H1 (cell line): Measurements from ENCODE around the gene FHIP2A. TPM values are rescaled to one million over a fixed set of nuclear protein-coding genes. Genes with fewer than 3 reads are reported as not detected.

Experiments
- CTCF ChIA-PET: fragments of 300-600 bp; sonication (Branson Sonifier 250); formaldehyde crosslinking; loops from one replicate; lab custom pipeline; 2021; ENCODE audit not compliant: partially characterized antibody; lab: Charles Lee
- POLR2A ChIA-PET: fragments of 300-600 bp; sonication (Branson Sonifier 250); formaldehyde crosslinking; loops from one replicate; lab custom pipeline; 2021; ENCODE audit warnings: inconsistent platforms; ENCODE audit not compliant: partially characterized antibody; lab: Charles Lee
- DNase-seq, 2 experiments: peaks; one replicate each; pipeline versions ENCODE4 v3.0.0 to v3.0.0-alpha.2; 2010 to 2022; ENCODE audit warnings: low spot score in 2 of 2, low read depth in 1 of 2, mixed read lengths in 1 of 2
- FAIRE-seq: peaks from 2 replicates; lab custom pipeline; 2011; peaks lifted over from hg19 to GRCh38; lab: Jason Lieb, UNC
- H2AFZ ChIP-seq: 2 replicates; pipeline ENCODE4 v1.8.1; 2012; ENCODE audit warnings: low read length, inconsistent platforms
- H2AK5ac ChIP-seq: 2 replicates; pipeline ENCODE4 v1.6.1; 2013; ENCODE audit warnings: low read depth, low read length
- H2BK120ac ChIP-seq: replicated peaks from 2 replicates; pipeline ENCODE3; 2013; ENCODE audit warnings: low read depth, low read length, inconsistent platforms
- H2BK12ac ChIP-seq: 2 replicates; pipeline ENCODE4 v1.6.1; 2013; ENCODE audit warnings: low read depth, low read length
- H2BK15ac ChIP-seq: 2 replicates; pipeline ENCODE4 v1.6.1; 2013; ENCODE audit warnings: low read length
- H2BK20ac ChIP-seq: 2 replicates; pipeline ENCODE4 v1.6.1; 2013; ENCODE audit warnings: low read length
- H2BK5ac ChIP-seq: 2 replicates; pipeline ENCODE4 v1.6.1; 2013; ENCODE audit warnings: low read depth, low read length
- H3K14ac ChIP-seq: 2 replicates; pipeline ENCODE4 v1.6.1; 2013; ENCODE audit warnings: inconsistent platforms; ENCODE audit not compliant: insufficient read length
- H3K18ac ChIP-seq: 2 replicates; pipeline ENCODE4 v1.6.1; 2013; ENCODE audit warnings: low read length; ENCODE audit errors: extremely low read depth
- H3K23ac ChIP-seq: 2 replicates; pipeline ENCODE4 v1.6.1; 2013; ENCODE audit warnings: inconsistent platforms; ENCODE audit not compliant: insufficient read length
- H3K23me2 ChIP-seq: 2 replicates; pipeline ENCODE4 v1.6.1; 2013; ENCODE audit warnings: low read depth, low read length
- H3K27ac ChIP-seq: 2 replicates; pipeline ENCODE4 v1.6.1; 2011; ENCODE audit warnings: low read depth, low read length, inconsistent platforms
- H3K27me3 ChIP-seq, 4 experiments: replicated peaks in 1 of 4; 1 replicate in 1 of 4; 2 replicates in 3 of 4; pipeline versions ENCODE4 v1.6.1 to v1.8.1; 2011 to 2013; ENCODE audit warnings: low read length in 3 of 4, mild to moderate bottlenecking in 3 of 4, inconsistent platforms in 2 of 4, mixed read lengths in 2 of 4, moderate library complexity in 1 of 4; ENCODE audit not compliant: control insufficient read depth in 3 of 4, insufficient read depth in 3 of 4; ENCODE audit errors: extremely low read depth in 1 of 4
- H3K36me3 ChIP-seq, 4 experiments: 2 replicates each; pipeline versions ENCODE4 v1.6.1 to v1.8.1; 2011 to 2013; ENCODE audit warnings: mild to moderate bottlenecking in 4 of 4, low read length in 3 of 4, moderate library complexity in 2 of 4, control low read depth in 1 of 4, inconsistent platforms in 1 of 4; ENCODE audit not compliant: insufficient read depth in 4 of 4, control insufficient read depth in 2 of 4
- H3K4ac ChIP-seq: replicated peaks from 2 replicates; pipeline ENCODE3; 2013; ENCODE audit warnings: low read length, low read depth, mixed read lengths, inconsistent platforms; ENCODE audit not compliant: insufficient read length
- H3K4me1 ChIP-seq, 4 experiments: replicated peaks in 1 of 4; 1 replicate in 1 of 4; 2 replicates in 3 of 4; pipeline versions ENCODE4 v1.6.1 to v1.8.1; 2011 to 2013; ENCODE audit warnings: low read length in 3 of 4, inconsistent platforms in 2 of 4, mixed read lengths in 1 of 4; ENCODE audit not compliant: insufficient read depth in 4 of 4, control insufficient read depth in 3 of 4
- H3K4me2 ChIP-seq, 2 experiments: 2 replicates each; pipeline versions ENCODE4 v1.6.1 to v1.8.1; 2011 to 2013; ENCODE audit warnings: low read depth in 2 of 2, low read length in 2 of 2, control low read depth in 1 of 2, inconsistent platforms in 1 of 2, mild to moderate bottlenecking in 1 of 2; ENCODE audit not compliant: insufficient read depth in 1 of 2
- H3K4me3 ChIP-seq, 4 experiments: fragments of 200-600, 300-600 bp in 1 of 4; sonication (generic), shearing (Covaris generic), sonication (Bioruptor Twin) in 1 of 4; 2 replicates each; pipeline versions ENCODE4 v1.5.1 to v1.8.1; 2011 to 2016; ENCODE audit warnings: low read length in 4 of 4, low read depth in 3 of 4, control low read depth in 2 of 4, inconsistent platforms in 2 of 4, mild to moderate bottlenecking in 2 of 4, mixed read lengths in 1 of 4, moderate library complexity in 1 of 4; ENCODE audit not compliant: insufficient read depth in 2 of 4; ENCODE audit errors: extremely low read depth in 1 of 4
- H3K56ac ChIP-seq: replicated peaks from 2 replicates; pipeline ENCODE3; 2013; ENCODE audit warnings: low read depth, mild to moderate bottlenecking, mixed read lengths, low read length, inconsistent platforms; ENCODE audit not compliant: insufficient read length
- H3K79me1 ChIP-seq: 2 replicates; pipeline ENCODE4 v1.6.1; 2013; ENCODE audit warnings: low read depth, low read length, control low read depth
- H3K79me2 ChIP-seq, 2 experiments: 2 replicates each; pipeline versions ENCODE4 v1.6.1 to v1.8.1; 2012 to 2013; ENCODE audit warnings: low read length in 2 of 2, mild to moderate bottlenecking in 2 of 2, inconsistent platforms in 1 of 2; ENCODE audit not compliant: insufficient read depth in 2 of 2, control insufficient read depth in 1 of 2
- H3K9ac ChIP-seq, 4 experiments: replicated peaks in 1 of 4; 1 replicate in 1 of 4; 2 replicates in 3 of 4; pipeline versions ENCODE4 v1.6.1 to v1.8.1; 2011 to 2013; ENCODE audit warnings: low read depth in 3 of 4, low read length in 3 of 4, control low read depth in 2 of 4, mild to moderate bottlenecking in 2 of 4, moderate library complexity in 2 of 4, inconsistent platforms in 1 of 4; ENCODE audit errors: extremely low read depth in 1 of 4
- H3K9me3 ChIP-seq, 2 experiments: 2 replicates each; pipeline versions ENCODE4 v1.6.1 to v1.8.1; 2012 to 2013; ENCODE audit warnings: mild to moderate bottlenecking in 2 of 2, moderate library complexity in 2 of 2, control low read depth in 1 of 2, inconsistent platforms in 1 of 2, low read depth in 1 of 2, low read length in 1 of 2, mixed read lengths in 1 of 2; ENCODE audit not compliant: insufficient read depth in 2 of 2
- H4K20me1 ChIP-seq, 2 experiments: replicated peaks in 1 of 2; 2 replicates each; pipeline versions ENCODE3 to v1.8.1; 2011 to 2013; ENCODE audit warnings: inconsistent platforms in 2 of 2, low read length in 2 of 2, mild to moderate bottlenecking in 1 of 2; ENCODE audit not compliant: insufficient read depth in 2 of 2, control insufficient read depth in 1 of 2
- H4K5ac ChIP-seq: 2 replicates; pipeline ENCODE4 v1.6.1; 2013; ENCODE audit warnings: low read length, low read depth, mixed read lengths, inconsistent platforms; ENCODE audit not compliant: insufficient read length
- H4K8ac ChIP-seq: 2 replicates; pipeline ENCODE4 v1.8.0; 2013; ENCODE audit warnings: mild to moderate bottlenecking, moderate library complexity, low read length, inconsistent platforms; ENCODE audit not compliant: insufficient read depth; ENCODE audit errors: extremely low read depth
- H4K91ac ChIP-seq: replicated peaks from 2 replicates; pipeline ENCODE3; 2013; ENCODE audit warnings: low read length, mixed read lengths, inconsistent platforms; ENCODE audit not compliant: insufficient read length
- CBX5 ChIP-seq: fragments of 300-800, 300-1000 bp; sonication (generic); IDR thresholded peaks from 2 replicates; pipeline ENCODE4 v1.7.1; 2016; ENCODE audit warnings: antibody characterized with exemption, low read length, low read depth
- EZH2 ChIP-seq: fragments of 200-600 bp; sonication (generic); IDR thresholded peaks from 2 replicates; pipeline ENCODE4 v1.7.1; 2012; ENCODE audit warnings: low read depth, mild to moderate bottlenecking, moderate library complexity, low read length, inconsistent platforms; ENCODE audit not compliant: severe bottlenecking
- JUN ChIP-seq: IDR thresholded peaks from 2 replicates; pipeline ENCODE4 v1.6.1; 2011; ENCODE audit warnings: low read depth, mild to moderate bottlenecking, improper control_type of control experiment, low read length
- NANOG ChIP-seq: IDR thresholded peaks from 2 replicates; pipeline ENCODE4 v1.6.1; 2011; ENCODE audit warnings: low read length, low read depth, mild to moderate bottlenecking, inconsistent platforms; ENCODE audit not compliant: insufficient read depth, poor library complexity, severe bottlenecking
- NRF1 ChIP-seq: IDR thresholded peaks from 2 replicates; pipeline ENCODE4 v1.6.1; 2011; ENCODE audit warnings: mild to moderate bottlenecking, low read depth, low read length, improper control_type of control experiment
- SP4 ChIP-seq: IDR thresholded peaks from 2 replicates; pipeline ENCODE4 v1.6.1; 2012; ENCODE audit warnings: low read length, inconsistent platforms
- ZNF274 ChIP-seq: IDR thresholded peaks from 2 replicates; pipeline ENCODE4 v1.7.0; 2012; ENCODE audit warnings: low read length, borderline replicate concordance; ENCODE audit errors: extremely low read depth
- WGBS, 2 experiments: shearing (Covaris generic) in 1 of 2; methylation state at CpG; one replicate each; pipeline versions ENCODE4 v1.1.6 to v1.1.7; 2013 to 2015; ENCODE audit warnings: low lambda C conversion rate in 2 of 2, mixed read lengths in 2 of 2, inconsistent platforms in 1 of 2, low coverage in 1 of 2, missing lambda C conversion rate in 1 of 2; ENCODE audit not compliant: insufficient replicate concordance in 2 of 2, insufficient coverage in 1 of 2, insufficient read length in 1 of 2; ENCODE audit errors: extremely low coverage in 1 of 2, missing lambda C conversion rate in 1 of 2; 5-methylcytosine and 5-hydroxymethylcytosine counted together
- polyA plus RNA-seq, 7 experiments: library from polyadenylated mRNA; depleted of rRNA in 3 of 7; stranded (reverse) in 5 of 7; unstranded in 2 of 7; fragments of >200 nt in 5 of 7; fragments of 200-250 nt in 2 of 7; gene quantifications; 1 replicate in 5 of 7; 2 replicates in 1 of 7; 4 replicates in 1 of 7; pipeline versions ENCODE4 v1.2.1 to v1.2.3, GENCODE V29; 2011 to 2013; ENCODE audit warnings: missing spikeins in 2 of 7, mixed read lengths in 2 of 7
- total RNA-seq: library from RNA; stranded (reverse); fragmentation: NEBNext Ultra II Directional; extraction: Animal tissue kit (Norgen Biotek cat#: 25700); gene quantifications from 2 replicates; pipeline ENCODE4 v1.2.1, GENCODE V29; 2021

The FHIP2A gene
- total and polyA plus RNA-seq, 2 of the 8 experiments (the other 6 are each of a cell fraction or from before 2014, with no cell fraction given): 4.5 to 15.0 TPM

DNA sequence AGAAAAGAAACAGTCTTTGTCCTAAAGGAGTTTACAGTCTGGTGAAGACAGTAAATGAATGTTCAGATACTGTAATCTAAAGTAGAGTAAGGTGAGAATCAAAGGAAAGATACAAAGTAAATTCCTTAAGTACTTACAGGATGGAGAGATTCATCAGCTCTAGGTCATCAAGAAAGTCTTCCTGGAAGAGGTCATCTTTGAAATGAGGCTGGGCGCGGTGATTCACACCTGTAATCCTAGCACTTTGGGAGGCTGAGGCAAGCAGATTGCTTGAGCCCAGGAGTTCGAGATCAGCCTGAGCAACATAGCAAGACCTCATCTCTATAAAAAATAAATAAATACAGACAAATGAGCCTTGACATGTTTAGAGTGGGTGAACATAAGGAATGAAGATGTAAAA, 18.3 kb downstream of the FHIP2A start:
- H2AFZ ChIP-seq: no peak overlapping the region
- no peaks in the 10 kb centered on the region for H3K4me1 ChIP-seq
- DNase-seq (no peak), FAIRE-seq (no peak)
- H2BK15ac ChIP-seq: no peak overlapping the region
- no peak overlapping the region for H2BK12ac ChIP-seq
- H4K8ac ChIP-seq: no peak overlapping the region
- no peak overlapping the region for H2BK5ac ChIP-seq
- H3K4ac ChIP-seq: no peak overlapping the region
- ChIA-PET CTCF (interaction anchor here (1.1 kb wide), 1 partner anchor 562 kb away, joined by 3 read pairs; no protein-coding TSS in a partner anchor), POLR2A (no interaction called here)
- no peak overlapping the region for H3K4me3 ChIP-seq
- H3K23me2 ChIP-seq: no peaks in the 10 kb centered on the region
- H3K23ac ChIP-seq: no peak overlapping the region
- H4K20me1 ChIP-seq: no peaks in the 10 kb centered on the region
- H2AK5ac ChIP-seq: no peak overlapping the region
- H3K27ac ChIP-seq: no peak overlapping the region
- H3K14ac ChIP-seq: no peak overlapping the region
- H3K18ac ChIP-seq: no peak overlapping the region
- H3K56ac ChIP-seq: no peak overlapping the region
- H3K9ac ChIP-seq: no peak overlapping the region
- peaks cover 0 to 51% (median 13%) of the 10 kb centered on the region in 4 experiments; a peak in 5 of 8 replicates for H3K36me3 ChIP-seq
- H3K79me2 ChIP-seq: no peaks in the 10 kb centered on the region
- no peak overlapping the region for H2BK120ac ChIP-seq
- no peak overlapping the region for H4K5ac ChIP-seq
- no peak overlapping the region for H3K4me2 ChIP-seq
- H2BK20ac ChIP-seq: no peak overlapping the region
- 94% methylated on average over 3 of the region's 3 CpGs; no CpG with 5 or more reads in 1 of the 2 experiments for WGBS, 2 experiments
- peaks cover 0 to 2% of the 10 kb centered on the region in 2 experiments; a peak in 1 of 4 replicates for H3K9me3 ChIP-seq
- no peaks in the 10 kb centered on the region for H3K79me1 ChIP-seq
- no peaks in the 10 kb centered on the region for H3K27me3 ChIP-seq
- no peak overlapping the region for H4K91ac ChIP-seq
- no peak for TF ChIP-seq NRF1
- no peak for TF ChIP-seq ZNF274
- no peak for TF ChIP-seq SP4
- no peak for TF ChIP-seq NANOG
- TF ChIP-seq CBX5: no peak
- no peak for TF ChIP-seq JUN
- no peak for TF ChIP-seq EZH2
